Posterior cingulate gyrus (tissue), 11 donors: Measurements from ENCODE around the gene HOXA6.

Experiments
- DNase-seq, 10 donors: peaks; one replicate each; pipeline versions ENCODE4 v3.0.0 to v3.0.0-alpha.2; 2020 to 2021; ENCODE audit warnings: mixed read lengths in 3 of 10
- intact Hi-C: fragments of 100-400 bp; cut with DNase I; formaldehyde crosslinking; loops from one replicate; pipeline ENCODE4 v1.15.1; 2023

Gene HOXA6

DNA sequence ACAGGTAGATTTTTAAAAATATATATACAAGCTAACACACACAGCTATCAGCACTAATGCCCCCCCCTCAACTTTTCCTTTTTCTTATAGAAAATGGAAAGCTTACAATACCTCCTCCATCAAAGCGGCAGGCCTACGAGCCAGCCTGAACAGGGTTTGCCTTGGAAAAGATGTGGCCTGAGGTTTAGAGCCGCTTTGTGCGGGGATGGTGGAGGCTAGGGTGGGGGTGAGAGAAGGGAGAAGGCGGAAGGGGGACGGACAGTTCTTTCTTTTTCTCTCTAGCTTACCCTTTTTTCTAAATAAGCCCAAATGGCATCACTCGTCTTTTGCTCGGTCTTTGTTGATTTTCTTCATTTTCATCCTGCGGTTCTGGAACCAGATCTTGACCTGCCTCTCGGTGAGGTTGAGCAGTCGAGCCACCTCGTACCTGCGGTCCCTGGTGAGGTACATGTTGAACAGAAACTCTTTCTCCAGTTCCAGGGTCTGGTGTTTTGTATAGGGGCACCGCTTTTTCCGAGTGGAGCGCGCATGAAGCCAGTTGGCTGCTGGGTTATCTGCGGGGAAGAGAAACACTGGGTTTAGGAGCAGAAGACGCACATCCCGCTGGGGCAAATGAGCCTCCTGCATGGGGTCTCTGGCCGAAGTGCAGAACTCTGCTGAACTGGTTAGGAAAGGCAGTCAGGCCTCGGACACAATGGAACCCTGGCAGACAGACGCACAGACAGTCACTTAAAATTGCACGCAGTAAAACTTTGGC lies 15.9 kb upstream of the HOXA6 start:
- peak in 3 of 10 donors; percentile 33 to 59 (median 43) for DNase-seq

GRCh38 chr7:27162561-27163287 lies 15.2 kb upstream of the HOXA6 start:
- intact Hi-C loops = loop anchor here (5.0 to 10.0 kb wide), 3 partner anchors 495 to 1268 kb away; no protein-coding TSS in a partner anchor
- DNase-seq = no peak

More for the DNA sequence above, 15.9 kb upstream of the HOXA6 start:
- intact Hi-C loops = loop anchor here (5.0 to 10.0 kb wide), 3 partner anchors 496 to 1269 kb away; no protein-coding TSS in a partner anchor

DNA sequence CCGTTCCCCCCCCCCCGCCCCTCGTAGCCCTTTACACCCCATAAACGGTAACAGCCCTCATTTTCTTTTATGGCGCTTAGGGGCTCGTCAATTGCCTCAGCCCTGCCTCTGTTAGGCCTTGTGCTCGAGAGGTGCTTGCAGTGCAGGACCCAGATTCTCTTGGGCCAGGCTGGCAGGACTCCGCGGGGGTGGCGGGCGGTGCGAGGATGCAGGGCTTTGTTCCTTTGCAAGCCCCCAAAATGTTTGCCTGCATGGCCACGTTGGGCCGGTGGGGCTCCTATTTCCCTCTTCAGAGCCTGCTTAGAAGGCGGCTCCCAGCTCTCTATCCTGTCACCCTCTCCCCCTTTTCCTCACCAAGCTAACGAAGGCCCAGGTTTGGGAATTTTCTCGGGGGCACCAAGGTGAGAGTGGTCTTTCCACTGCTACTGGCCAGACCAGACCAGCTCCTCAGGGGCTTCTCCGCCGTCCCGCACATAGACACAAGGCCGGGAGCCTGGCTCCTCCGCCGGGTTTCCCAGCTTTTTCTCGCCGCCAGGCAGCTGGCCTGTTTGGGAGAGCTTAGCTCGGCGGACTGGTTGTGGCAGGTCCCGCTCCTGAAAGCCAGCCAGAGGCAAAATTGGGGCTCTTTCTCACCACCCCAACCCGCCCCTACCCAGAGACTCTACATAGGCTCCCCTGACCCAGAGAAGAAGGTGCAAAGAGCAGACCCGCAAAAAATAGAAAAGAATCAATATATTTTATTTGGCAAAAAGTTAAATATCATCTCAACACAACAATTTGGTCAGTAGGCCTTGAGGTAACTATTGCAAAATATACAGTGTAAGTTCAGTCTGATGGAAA lies 14.4 kb upstream of the HOXA6 start:
- intact Hi-C loops = loop anchor here (1.0 to 10.0 kb wide), 5 partner anchors 309 to 1267 kb away; no protein-coding TSS in a partner anchor
- DNase-seq = peak in 3 of 10 donors; percentile 67 to 80 (median 76)

- intact Hi-C loops = loop anchor here (1.0 to 10.0 kb wide), 5 partner anchors 308 to 1266 kb away; no protein-coding TSS in a partner anchor
- peak in 2 of 10 donors; percentile 10 to 38 for DNase-seq
These were observed 13.7 kb upstream of the HOXA6 start for GRCh38 chr7:27161214-27161720.

- intact Hi-C loops = loop anchor here (1.0 to 10.0 kb wide), 5 partner anchors 307 to 1266 kb away; no protein-coding TSS in a partner anchor
- DNase-seq = peak; percentile 66 to 97 (median 80)
These were observed 13.1 kb upstream of the HOXA6 start for GRCh38 chr7:27160546-27161213.

GRCh38 chr7:27160145-27160545 lies 12.6 kb upstream of the HOXA6 start:
- intact Hi-C loops = loop anchor here (2.0 to 10.0 kb wide), 4 partner anchors 473 to 1265 kb away; no protein-coding TSS in a partner anchor
- DNase-seq = peak in 3 of 10 donors; percentile 68 to 77 (median 70)

DNA sequence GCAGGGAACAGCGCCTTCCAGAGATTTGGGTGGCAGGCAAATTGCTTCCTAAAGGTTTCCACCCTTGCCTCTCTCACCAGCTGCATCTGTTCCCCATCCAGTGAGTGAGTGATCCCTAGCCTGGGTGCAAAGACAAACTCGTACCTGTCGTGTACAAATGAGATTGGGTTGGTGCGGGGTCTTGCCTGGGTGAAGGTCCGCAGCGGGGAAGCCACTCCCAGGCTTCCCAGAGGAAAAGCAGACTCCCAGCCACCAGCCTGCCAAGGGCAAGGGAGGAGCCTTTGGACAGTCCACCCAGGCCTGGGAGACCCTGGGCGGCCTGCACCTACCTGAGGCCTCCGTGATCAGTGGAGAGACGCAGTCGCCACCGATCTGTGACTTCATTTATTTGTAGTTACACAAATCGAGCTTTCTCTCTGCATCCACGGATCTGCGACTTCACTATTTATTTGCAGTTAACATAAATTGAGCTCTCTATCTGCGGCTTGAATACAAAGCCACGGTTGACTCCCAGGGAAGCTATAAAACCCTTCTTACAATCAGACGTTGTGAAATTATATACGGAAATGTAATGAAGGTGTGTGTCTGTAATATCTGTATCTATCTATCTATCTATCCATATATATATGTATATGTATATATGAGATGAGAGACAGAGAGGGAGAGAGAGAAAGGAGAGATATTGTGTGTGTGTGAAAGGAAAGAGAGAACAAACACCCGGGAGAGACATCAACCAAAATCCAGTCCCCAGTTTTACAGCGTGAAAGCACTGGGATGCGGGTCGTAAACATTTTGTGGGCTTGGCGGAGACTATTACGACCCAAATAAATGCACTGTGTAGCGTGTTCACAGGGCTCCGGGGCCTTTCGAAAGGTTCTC lies 11.9 kb upstream of the HOXA6 start:
- intact Hi-C loops = loop anchor here (2.0 to 10.0 kb wide), 4 partner anchors 473 to 1265 kb away; no protein-coding TSS in a partner anchor
- DNase-seq = peak in 2 of 10 donors; percentile 37 to 75

DNA sequence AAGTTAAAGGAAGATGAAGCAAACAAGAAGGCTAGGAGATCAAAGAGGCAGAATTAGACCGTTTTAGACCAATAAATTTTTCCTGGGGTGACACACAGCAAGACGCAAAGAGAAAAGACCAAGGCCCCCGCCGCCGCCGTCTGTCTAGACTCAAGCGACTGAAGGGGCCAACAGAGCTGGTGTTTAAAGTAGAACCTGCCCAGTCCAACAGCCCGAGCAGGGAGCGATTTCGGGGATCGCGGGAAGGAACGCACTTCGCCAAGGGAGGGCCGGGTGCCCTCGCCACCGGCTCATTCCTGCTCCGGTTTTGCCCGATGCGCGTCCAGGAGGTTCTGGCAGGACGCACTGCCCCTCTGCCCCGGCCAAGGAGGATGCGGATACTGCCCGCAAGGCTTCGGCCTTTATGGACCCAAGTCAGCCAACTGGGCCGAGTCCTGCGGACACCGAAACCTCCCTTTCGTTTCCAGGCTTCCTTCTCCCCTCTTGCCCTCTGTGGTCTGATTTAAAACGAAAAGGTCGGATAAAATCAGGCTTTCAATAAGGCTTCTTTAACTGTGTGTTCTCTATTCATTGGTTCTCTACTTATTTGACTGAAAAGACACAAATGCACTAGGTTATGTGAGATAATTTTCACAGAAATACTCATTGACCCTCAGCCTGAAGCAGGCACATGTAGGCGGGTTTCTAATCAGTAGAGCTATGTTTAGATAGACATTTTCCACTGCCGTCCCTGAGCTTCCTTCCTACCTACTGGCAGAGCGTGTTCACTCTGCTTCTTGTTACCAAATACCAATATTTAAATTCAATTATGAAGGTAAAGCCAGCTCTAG lies 11.1 kb upstream of the HOXA6 start:
- peak in 3 of 10 donors; percentile 12 to 78 (median 57) for DNase-seq
- intact Hi-C loops = no loop called here

- intact Hi-C loops = no loop called here
- peak in 4 of 10 donors; percentile 2 to 60 (median 48) for DNase-seq
These were observed 10.3 kb upstream of the HOXA6 start for GRCh38 chr7:27157702-27158431.

GRCh38 chr7:27156916-27157701 lies 9.5 kb upstream of the HOXA6 start:
- intact Hi-C loops = no loop called here

DNA sequence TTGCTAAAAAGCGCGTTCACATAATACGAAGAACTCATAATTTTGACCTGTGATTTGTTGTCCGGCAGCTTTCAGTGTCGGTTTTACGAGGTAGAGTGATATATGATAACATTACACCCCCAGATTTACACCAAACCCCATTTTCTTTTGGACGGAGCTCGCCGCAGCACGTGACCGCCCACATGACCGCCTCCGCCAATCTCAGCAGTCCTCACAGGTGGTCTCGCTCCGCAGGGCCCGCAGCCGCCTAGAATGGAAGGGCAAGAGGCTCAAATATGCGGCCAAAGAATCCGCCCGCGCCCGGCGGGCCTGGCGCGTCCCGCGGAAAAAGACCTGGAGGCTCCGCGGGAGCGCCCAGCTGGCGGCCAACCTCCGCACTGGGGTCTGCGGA lies 8.9 kb upstream of the HOXA6 start, which contains the start of gene HOXA7:
TSS of gene HOXA7 (minus strand) at position 168 of the 391 bp plus-strand sequence. CDS start at position 38, 130 bp downstream.
- intact Hi-C loops = no loop called here
- peak in 1 of 10 donors; percentile 12 for DNase-seq

More at GRCh38 chr7:27156916-27157701, 9.5 kb upstream of the HOXA6 start:
- DNase-seq = peak in 4 of 10 donors; percentile 2 to 62 (median 54)

- intact Hi-C loops = no loop called here
- peak in 2 of 10 donors; percentile 11 to 37 for DNase-seq
These were observed 8.4 kb upstream of the HOXA6 start for GRCh38 chr7:27155816-27156507.

DNA sequence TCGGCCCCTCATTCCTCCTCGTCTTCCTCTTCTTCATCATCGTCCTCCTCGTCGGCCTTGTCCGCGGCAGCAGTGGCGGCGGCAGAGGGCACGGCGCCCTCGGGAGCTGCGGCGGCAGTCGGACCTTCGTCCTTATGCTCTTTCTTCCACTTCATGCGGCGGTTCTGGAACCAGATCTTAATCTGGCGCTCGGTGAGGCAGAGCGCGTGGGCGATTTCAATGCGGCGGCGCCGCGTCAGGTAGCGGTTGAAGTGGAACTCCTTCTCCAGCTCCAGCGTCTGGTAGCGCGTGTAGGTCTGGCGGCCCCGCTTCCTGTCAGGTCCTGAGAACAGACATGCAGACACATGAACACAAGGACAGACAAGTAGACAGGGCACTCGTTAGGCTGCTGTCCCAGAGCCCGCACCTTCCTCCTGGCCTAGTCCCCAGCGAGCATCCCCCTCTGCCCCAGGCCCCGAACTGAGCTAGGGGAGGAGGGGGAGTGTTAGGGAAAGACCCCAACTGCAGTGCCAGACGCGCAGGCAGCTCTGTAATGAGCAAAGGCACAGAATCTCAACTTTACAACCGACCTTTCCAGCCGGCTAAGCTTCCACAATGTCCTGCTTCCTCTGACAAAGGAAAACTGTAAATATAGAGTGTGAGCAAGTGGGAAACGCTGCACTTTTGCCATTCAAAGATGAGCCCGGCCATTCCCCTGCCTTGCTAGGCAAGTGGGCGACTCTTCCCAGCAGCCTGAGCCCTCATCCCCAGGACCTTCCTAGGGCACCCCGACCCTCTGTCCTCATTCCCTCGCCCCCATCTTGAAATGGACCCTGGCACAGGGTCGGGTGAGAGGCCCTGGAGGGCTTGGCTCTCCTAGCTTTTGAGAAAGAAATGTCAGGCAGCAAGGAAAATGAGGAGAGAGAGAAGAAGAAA lies 7.6 kb upstream of the HOXA6 start:
- intact Hi-C loops = no loop called here
- DNase-seq = peak in 4 of 10 donors; percentile 13 to 71 (median 56)

DNA sequence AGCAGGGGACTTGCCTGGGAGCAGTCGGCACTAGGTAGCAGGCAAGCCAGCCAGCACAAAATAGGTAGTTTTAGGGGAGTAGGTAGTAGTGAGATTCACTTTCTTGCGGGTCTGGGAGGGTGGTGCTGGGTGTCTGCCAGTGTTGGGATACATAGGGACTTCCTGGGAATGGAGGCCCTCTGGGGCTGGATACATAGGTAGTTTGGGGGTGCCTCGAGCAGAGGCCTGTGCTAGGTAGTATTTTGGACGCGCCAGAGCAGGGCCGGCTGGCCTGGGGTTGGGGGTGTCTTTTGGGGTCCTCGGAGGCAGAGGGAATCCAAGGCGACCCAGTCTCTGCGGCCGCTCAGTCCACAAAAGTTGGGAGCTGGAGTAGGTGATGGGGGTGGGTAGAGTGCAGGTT lies 6.8 kb upstream of the HOXA6 start:
- intact Hi-C loops = no loop called here
- peak in 1 of 10 donors; percentile 12 for DNase-seq
